Gastroesophageal sphincter (tissue), 3 donors: ENCODE measurements around the gene MYH7.

Experiments
- EP300 ChIP-seq: sonication (generic); formaldehyde crosslinking; IDR thresholded peaks from one replicate; pipeline ENCODE4 v1.6.1; 2017; ENCODE audit warnings: antibody characterized with exemption, mild to moderate bottlenecking
- POLR2A ChIP-seq, 2 donors: fragments of 450-650 bp; IDR thresholded peaks; one replicate each; pipeline ENCODE4 v1.6.1; 2017; ENCODE audit warnings: antibody characterized with exemption in 2 of 2, mild to moderate bottlenecking in 2 of 2, moderate library complexity in 1 of 2
- POLR2AphosphoS5 ChIP-seq: sonication (generic); formaldehyde crosslinking; IDR thresholded peaks from one replicate; pipeline ENCODE4 v1.6.1; 2017; ENCODE audit warnings: antibody characterized with exemption
- TF ChIP-seq, protein P1 (sequence below), 4 experiments: fragments of 200-600 bp in 2 of 4; fragments of 450-650 bp in 2 of 4; sonication (generic) in 1 of 4; IDR thresholded peaks; one replicate each; pipeline ENCODE4 v1.5.1; 2017 to 2019; ENCODE audit warnings: antibody characterized with exemption in 4 of 4, mild to moderate bottlenecking in 2 of 4, moderate library complexity in 2 of 4

GRCh38 chr14:23385244-23385641 lies 50.2 kb downstream of the MYH7 start:
- TF ChIP-seq POLR2A (IDR thresholded peaks at IDR 0.05): no peak
- no peak for TF ChIP-seq POLR2AphosphoS5
- TF ChIP-seq, protein P1, sequence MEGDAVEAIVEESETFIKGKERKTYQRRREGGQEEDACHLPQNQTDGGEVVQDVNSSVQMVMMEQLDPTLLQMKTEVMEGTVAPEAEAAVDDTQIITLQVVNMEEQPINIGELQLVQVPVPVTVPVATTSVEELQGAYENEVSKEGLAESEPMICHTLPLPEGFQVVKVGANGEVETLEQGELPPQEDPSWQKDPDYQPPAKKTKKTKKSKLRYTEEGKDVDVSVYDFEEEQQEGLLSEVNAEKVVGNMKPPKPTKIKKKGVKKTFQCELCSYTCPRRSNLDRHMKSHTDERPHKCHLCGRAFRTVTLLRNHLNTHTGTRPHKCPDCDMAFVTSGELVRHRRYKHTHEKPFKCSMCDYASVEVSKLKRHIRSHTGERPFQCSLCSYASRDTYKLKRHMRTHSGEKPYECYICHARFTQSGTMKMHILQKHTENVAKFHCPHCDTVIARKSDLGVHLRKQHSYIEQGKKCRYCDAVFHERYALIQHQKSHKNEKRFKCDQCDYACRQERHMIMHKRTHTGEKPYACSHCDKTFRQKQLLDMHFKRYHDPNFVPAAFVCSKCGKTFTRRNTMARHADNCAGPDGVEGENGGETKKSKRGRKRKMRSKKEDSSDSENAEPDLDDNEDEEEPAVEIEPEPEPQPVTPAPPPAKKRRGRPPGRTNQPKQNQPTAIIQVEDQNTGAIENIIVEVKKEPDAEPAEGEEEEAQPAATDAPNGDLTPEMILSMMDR (IDR thresholded peaks at IDR 0.05): no peak
- no peak for TF ChIP-seq EP300
